ELR (cell line): ENCODE measurements around the gene ARID1B.

Experiments
- DNase-seq: peaks from one replicate; pipeline ENCODE4 v3.0.0-alpha.2; 2015; ENCODE audit warnings: low read depth

ARID1B gene

DNA sequence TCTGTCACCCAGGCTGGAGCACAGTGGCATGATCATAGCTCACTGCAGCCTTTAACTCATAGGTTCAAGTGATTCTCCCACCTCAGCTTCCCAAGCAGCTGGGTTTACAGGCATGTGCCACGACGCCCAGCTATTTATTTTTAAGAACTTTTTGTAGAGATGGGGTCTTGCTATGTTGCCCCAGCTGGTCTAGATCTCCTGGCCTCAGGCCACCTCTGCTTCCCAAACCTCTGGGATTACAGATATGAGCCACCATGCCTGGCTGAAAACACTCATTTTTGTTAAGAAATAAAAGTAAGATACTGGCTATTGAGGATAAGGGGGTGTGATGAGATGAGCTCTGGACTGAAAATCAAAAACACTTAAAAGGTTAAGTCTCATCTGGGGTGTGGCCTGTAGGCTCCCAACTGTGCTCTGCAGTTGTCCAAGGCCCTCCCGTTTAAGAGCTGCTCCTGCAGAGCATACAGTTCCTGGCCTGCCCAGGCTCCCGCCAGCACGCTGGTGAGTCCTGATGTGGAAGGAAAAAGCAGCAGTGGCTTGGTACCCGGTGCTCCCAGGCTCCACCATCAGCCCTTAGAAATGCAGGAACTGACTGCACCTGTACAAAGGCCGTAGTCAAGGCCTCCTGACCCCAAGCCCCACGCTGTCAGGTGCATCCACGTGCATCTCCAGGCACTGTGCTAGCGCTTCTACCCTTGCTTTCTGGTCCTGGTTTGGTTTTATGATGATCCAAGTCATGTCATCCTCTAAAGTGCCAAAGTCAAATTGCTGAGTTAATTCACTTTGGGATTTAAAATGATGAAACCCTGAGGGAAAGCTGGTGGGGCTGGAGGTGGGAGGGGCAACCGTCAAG is 434.7 kb downstream of the ARID1B start:
- DNase-seq: no peak

DNA sequence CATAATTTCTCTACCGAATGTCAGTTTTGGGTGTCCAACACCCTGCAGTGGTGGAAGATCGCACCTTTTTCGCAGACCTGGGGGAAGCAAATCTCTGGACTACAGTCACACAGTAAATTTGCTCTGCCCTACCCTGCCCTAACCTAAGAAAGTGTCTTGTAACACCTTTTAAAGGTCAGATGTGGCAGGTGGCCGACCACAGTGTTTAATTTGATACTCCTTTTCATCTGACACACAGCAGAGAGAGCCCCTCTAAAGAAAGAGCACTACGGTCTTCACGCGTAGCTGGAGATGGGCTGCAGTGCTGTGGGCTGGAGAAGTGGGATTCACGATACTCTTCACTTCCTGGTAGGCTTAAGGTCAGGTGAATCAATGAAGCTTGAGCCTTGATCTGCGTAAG is 436.2 kb downstream of the ARID1B start:
- DNase-seq: no peak

DNA sequence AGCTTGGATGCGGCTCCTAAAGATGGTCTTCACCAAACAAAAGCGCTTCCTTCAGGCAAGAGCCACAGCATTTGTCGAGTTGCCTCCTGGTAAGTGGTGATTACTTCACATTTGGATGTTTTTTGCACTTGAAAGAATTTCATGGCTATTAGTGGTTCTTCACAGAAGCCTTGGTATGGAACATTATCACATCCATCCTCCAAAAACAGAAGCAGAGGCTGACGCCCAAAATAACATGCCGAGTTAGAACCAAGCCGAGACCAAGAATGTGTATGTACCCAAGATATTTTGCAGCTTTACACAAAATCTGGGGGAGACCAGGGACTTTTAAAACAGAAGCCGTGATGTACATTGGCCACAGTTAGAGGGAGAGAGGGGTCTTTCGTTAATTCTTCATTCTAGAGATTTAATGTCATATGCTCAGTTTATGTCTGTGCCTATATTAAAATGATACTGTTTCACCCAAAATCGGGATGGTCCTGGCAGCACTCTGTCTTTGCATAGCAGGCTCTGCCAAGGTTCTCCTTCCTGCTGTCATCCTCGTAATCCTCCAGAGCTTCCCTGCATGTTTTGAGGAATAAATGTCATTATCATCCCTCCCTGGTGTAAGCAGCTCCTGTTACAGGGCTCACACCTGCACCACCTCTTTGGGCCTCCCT is 436.9 kb downstream of the ARID1B start:
- no peak for DNase-seq

DNA sequence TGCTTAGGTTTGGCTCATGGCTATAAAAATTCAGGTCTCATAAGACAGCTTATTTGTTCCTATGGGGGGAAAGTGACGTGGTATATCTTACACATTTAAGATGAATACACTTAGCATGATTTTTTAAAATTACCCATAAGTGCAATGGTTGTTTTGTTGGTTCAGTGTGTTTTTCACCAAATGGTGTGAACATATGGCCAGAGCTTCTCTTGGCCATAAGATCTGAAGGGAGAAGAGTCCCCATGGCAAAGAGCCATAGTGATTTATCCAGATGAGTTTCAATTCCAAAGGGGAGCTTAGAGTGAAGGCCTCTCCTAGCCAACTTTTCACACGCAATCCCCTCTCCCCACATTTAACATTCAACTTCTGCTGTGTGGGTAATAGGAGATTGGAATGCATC is 438.5 kb downstream of the ARID1B start:
- DNase-seq: no peak

DNA sequence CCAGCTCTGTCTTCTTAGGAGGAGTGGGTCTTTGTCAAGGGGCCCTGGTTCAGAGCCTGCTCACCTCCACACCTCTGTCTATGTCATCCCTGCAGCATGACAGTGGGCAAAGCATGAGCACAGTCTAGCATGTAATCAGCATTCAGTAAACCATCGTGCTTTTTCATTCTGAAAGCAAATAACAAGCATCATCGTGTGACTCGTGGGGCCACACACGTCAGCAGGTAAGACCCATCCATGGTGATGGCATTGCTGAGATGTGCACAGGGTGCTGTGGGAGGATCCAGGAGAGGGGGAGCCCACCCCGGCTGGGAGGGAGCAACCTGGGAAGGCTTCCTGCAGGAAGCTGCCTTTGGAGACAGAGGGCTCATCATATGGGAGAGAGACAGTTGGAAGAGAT is 439.4 kb downstream of the ARID1B start:
- DNase-seq: no peak

DNA sequence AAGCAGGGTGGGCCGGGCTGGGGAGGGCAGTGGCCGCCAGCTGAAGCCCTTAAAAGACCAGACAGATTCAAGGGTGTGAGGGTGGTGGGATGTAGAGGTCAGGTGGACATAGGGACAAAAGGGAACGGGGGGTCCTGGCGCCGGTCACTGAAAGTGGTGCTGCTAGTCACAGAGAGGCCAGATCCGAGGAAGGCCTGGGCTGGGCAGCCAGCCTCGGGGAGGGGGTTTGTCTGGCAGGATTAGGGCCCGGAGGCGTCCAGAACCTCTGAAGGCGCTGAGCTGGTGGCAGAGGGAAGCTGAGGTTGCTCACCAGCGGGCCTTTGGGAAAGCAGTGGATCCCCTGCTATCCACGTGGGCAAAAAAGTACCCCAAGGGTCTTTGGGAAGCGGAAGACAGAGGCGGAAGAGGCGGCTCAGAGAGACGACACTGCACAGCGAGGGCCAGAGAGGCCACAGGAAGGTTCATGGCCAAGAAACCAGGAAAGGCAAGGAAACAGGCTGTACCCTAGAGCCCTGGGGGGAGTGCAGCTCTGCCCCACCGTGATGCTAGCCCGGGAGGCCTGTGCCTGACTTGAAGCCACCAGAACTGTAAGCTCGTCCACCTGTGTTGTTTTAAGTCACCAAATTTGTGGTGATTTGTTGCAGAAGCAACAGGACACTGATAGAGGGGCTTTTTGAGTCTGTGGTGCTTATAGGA is 440.2 kb downstream of the ARID1B start:
- DNase-seq: no peak

DNA sequence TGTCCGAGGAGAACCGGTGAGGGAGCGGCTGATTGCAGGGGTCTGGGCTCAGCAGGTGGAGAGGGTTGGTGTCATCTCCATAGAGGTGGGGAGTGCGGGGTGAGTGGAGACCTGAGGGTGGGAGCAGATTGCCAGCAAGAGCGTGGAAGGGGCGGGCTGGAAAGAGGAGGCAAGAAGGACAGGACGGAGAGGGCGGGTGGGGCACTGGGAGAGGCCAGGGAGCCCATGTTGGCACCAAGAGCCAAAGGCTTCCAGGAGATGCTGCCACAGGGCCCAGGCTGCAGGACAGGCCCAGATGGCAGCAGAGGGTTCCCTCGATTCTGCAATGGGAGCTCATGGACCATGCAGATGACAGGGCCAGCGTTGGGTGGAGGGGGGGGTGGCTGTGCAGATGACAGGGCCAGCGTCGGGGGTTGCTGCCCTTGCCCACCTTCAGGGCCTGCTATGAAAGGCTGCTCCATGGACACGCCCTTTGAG is 440.8 kb downstream of the ARID1B start:
- DNase-seq: no peak

DNA sequence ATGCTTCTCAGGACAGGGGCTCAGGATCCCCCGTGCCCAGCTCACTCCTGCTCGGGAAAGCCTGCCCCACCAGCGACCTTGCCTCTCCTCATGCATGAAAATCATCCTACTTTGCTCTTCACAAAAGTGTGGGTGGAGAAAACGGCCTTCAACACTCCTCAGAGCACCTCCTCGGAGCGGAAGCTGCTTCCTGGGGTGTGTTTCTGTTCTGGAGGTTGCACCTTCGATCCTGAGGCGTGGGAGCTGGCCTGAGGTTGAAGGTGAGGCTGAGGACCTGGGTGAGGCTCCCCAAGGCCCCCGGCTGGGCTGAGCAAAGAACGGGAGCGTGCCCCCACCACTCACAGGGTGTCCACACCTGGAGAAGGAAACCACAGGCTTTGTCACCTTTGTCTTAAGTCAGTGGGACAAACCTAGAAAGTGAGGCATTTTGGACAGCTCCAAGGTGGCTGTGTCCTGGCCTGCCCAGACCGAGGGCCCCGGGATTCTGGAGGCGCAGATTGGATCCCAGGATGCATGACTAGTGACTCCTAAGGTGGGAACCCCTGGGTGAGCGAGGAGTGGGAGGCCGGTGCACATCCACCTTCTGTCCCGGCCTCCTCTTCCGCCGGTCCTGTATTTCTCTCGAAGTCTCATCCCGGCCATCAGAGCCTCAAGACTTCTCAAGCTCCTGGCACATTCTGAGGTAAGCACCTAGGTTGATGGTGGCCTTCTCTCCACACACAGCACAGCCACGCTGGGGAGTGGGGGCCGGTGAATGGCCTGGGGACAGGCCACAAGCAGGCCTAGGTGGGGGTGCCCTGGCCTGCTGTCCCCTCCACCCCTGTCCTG is 441.4 kb downstream of the ARID1B start:
- no peak for DNase-seq

DNA sequence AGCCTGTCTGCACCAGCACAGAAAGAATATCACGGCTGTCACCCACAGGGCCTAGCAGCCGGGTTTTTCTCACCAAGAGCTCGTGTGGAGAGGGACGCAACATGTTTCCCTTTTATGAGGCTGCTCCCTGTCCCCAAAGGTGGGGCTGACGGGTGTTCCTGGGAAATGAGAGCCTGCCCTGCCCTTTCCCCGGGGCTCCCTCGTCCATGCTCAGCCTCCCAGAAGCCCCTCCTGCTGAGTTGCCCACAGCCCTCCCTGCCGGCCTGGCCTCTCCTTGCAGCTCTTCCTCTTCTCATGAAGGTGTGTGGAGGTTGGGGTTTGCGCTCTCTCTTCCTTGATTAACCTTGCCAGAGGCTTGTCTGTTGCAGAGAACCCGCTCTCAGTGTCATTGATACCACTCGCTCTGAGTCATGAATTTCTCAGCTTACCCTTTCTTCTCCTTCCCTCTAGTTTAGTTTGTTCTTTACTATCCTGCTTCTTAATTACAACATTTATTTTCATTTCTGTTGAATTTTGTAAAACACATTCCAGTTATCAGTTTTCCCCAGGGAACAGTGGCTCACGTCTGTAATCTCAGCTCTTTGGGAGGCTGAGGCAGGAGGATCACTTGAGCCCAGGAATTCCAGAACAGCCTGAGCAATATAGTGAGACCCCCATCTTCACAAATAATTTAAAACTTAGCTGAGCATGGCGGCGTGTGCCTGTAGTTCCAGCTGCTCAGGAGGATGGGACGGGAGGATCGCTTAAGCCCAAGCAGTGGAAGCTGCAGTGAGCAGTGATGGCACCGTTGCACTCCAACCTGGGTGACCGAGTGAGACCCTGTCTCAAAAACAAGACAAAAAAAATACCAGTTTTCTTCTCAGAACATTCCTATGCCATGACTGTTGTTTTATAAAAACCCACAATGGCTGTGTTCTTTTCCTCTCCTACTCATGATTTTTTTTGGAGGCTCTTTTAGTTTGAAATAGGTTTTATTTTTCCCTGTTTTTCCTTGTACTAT is 442.3 kb downstream of the ARID1B start:
- DNase-seq: peak; percentile 72

DNA sequence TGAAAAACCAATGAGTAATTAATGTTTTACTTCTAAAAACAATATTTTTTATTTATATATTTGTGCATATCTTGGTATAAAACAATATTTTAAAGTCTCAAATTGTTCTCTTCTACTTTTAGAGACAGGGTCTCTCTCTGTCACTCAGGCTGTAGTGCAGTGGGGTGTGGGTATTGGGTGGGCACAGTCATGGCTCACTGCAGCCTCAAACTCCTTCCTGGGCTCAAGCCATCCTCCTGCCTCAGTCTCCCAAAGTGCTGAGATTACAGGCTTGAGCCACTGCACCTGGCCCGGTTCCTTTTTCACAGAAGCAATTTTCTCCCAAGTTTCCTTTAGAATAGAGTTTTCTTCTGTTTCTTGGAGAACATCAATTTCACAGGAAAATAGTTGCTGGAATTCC is 443.3 kb downstream of the ARID1B start:
- no peak for DNase-seq

DNA sequence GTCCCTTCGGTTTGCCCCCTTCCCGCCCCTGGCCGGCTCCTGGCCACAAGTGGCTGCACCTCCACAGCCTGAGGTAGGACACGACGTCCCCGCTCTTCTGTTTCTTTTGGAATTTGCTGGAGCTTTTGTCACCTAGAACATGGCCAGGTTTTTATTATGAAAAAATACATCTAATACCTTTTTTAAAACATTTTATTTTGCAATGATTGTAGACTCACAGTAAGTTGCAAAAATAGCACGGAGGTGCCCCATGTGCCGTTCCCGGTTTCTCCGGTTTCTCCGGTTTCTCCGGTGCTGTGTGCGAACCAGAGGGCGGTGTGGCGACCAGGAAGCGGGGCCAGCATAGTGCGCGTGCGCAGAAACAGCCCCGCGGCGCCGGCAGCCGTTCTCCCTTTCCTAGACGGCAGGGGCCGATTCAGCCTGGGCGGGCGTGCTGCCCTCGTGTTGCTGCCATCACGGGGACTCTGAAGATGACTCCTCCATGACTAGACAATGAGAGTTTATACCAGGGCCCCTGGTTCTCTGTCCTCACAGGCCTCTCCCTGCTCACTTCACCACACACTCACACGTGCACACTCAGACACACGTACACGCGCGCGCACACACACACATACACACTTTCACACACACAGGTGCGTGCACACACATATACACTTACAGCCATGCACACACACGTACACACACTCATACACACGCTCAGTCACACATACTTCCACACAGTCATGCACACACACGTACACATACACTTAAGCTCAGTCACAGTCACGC is 444.1 kb downstream of the ARID1B start:
- DNase-seq: peak; percentile 86

DNA sequence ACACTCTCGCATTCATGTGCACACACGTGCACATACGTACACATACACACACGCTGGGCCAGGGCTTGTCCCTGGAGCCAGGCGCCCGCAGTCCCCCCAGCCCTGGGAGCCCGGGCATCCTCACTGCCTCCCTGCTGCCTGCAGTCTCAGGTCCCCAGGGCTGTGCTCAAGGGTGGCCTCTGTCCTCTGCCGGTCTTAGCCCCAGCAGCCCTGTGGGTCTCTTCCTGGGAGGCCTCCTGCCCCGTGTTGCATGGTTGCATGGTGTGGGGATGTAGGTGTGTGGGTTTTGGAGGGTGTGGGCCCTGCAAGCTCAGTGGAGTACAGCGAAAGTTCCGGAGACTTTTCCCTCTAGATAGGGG is 444.6 kb downstream of the ARID1B start:
- DNase-seq: no peak

DNA sequence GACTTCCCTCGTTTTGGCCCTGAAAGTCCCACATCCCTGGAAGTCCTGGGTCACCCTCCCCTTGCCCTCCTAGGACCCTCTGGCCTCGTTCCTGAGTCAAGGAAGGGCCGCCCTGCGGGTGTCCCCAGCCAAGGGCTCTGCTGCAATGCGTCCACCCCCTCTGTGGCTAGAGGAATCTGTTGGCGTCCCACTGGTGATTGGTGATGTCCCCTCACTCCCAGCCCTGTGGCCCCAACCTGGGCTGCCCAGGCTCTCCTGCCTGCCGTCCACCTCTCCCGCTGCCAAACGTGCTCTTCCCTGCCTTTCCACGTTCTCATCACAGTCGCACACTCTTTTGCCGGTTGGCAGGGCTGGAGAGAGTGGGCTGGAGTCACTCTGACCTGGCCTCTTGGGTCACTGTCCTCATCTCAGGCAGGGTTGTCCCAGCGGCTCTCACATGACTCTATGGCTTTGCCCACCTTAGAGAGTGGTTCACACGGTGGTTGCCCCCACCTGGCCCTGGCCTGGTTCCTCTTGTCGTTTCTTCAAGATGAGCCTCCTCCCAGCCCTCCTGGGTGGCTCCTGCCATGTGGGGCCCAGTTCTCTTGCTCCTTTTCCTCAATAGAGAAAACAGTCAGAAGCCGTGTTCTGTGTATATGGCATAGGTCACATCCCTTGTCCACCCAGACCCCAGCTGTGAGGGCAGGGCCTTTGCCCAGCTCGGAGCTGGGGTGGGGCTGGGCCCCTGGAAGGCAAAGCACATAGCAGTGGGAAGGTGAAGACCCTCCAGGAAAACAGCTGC is 445.2 kb downstream of the ARID1B start:
- no peak for DNase-seq

DNA sequence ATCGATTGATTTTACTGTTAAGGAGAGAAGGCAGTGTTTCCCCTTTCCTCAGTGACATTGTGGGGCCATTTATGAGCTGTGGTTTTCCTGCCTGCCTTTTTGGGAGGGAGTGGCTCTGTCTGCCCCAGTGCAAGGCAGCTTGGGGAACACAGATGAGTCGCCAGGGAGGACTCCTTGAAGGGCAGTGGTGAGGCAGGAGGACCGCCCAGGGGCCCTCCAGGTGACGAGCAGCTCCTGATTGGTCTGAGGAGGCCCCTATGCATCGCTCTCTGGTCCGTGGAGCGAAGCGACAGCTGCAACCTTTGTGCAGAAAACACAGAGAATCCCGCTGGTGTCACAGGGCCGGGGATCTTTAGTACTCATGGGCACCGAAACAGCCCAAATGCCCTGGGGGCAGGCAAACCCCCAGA is 445.8 kb downstream of the ARID1B start:
- DNase-seq: peak; percentile 17

DNA sequence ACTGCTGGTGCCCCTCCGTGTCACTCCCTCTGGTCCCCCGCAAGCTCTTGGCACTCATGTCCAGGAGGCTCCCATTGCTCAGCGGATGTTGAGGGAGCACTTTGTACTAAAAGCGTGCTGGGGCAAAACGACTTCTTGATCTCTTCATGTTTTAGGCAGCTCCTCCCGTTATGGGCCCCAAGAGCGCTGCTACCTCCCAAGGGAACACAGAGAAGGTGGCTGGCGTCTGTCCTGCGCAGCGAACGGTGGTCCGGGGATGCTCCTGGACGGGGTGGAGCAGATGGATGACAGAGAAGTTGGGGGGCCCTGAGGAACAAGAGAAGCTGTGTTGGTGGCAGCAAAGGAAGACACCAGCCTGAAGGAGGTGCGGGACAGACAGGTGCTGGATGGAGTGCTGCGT is 446.3 kb downstream of the ARID1B start:
- DNase-seq: no peak

DNA sequence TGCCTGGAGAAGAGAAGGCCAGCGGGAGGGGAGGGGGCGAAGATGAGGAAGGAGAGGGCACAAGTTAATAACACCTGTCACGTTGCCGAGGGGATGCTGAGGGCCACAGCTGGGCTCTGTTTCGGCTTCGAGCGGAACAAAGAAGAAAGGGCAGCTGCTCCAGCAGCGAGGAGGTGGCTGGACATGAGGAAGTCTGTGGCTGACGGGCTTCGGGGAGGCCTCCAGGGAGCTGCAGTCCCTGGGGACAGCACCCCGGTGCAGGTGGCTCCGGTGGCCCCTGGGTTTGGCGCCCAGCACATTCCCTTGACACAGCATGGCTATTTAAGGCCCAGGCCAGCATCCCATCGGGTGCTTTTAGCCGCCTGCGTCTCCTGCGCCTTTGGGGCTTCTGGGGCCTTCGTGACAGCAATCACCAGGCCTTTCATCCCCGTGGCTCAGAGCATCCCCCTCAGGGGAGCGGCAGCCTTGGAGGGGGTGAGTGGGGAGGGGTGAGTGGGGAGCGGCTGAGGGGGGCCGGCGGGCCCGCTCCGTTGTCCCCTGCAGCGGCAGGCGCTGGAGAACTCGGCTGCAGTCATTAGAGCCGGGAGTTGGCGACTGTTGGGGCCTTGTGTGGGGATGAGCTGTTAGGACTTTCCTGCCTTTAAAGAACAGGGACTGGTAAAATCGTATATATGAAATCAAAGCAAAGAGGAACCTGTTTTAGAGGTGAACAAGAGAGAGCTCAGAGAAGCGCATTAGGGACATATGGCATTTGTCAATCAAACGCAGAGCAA is 447.2 kb downstream of the ARID1B start:
- no peak for DNase-seq

DNA sequence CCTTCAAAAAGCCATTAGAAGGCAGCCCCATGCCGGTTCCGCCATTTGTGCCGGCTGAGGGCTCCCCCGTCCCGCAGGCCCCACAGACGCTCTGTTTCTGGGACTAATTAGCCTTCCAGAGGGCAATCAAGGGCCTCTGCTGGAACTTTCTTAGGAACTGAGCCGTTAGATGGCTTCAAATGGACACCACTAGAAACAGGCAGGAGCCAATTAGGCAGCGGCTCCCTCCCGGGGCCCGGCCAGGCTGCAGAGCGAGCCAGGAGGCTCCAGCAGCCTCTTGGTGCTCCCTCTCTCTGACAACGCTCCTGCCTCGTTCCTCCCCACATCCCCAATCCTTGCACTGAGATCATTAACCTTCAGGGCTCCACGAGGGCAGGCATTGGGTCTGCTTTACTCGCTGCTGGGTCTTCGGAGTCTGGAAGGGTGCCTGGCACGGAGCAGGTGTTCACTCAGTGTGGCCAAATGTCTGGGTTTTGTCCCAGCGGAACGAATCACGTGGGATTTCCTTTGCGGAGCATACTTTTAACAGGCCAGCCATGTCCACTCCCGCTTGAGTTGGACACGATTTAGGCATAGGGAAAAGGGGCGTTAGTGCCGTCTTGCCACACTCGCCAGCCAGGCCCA is 447.9 kb downstream of the ARID1B start:
- no peak for DNase-seq

DNA sequence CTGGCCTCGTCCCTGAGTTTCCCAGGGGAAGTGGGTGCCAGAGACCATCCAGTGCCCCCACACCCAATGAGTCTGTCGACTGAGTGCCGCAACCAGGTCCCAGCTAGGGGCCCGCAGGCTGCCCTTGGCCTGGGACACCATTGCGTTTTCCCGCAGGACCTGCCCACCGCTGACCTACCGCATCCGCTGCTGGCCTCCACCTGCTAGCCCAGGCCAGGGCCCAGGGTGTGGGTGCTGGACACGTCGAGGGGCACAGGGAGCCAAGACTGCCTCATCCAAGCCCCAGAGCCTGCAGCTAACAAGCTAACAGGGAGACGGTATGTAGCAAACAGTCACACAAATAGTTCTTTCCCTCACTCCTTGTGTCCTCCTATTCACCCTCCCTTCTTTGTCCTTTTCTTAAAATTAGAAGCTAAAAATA is 448.4 kb downstream of the ARID1B start:
- no peak for DNase-seq
